ENCODE measurements around the gene WFDC6.

DNA sequence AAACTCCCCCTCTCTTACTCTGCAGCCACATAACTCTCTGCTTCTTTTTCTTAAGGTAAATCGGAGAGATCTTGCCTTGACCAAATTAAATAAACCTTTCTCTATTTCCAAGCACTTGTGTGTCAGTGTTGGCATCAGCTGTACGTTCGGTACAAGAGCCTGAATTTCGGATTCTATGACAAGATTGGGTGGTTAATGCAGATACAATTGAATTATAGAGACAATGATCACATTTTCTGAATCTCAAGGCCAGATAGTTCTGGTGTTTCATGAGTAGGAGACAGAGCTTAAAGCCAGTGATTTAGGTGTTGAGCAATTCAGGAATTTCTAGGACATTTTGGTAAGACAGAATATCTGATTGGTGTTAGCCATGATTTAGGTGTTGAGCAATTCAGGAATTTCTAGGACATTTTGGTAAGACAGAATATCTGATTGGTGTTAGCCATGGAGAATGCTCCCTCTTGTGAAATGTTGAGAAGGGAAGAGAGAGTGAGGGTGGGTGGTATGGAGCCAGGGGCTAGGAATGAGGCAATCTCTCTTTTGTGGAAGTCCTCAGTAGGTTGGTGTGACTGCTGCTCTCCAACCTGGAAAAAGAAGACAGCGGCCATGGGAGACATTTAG lies 28.9 kb downstream of the WFDC6 start:
- TF ChIP-seq, protein P1, sequence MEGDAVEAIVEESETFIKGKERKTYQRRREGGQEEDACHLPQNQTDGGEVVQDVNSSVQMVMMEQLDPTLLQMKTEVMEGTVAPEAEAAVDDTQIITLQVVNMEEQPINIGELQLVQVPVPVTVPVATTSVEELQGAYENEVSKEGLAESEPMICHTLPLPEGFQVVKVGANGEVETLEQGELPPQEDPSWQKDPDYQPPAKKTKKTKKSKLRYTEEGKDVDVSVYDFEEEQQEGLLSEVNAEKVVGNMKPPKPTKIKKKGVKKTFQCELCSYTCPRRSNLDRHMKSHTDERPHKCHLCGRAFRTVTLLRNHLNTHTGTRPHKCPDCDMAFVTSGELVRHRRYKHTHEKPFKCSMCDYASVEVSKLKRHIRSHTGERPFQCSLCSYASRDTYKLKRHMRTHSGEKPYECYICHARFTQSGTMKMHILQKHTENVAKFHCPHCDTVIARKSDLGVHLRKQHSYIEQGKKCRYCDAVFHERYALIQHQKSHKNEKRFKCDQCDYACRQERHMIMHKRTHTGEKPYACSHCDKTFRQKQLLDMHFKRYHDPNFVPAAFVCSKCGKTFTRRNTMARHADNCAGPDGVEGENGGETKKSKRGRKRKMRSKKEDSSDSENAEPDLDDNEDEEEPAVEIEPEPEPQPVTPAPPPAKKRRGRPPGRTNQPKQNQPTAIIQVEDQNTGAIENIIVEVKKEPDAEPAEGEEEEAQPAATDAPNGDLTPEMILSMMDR (IDR thresholded peaks at IDR 0.05), result no peak
- no peak for TF ChIP-seq POLR2A (IDR thresholded peaks at IDR 0.05)
